Osteocyte (in vitro differentiated cells): ENCODE results near the gene RDX. TPM values are rescaled to one million over a fixed set of nuclear protein-coding genes. Genes with fewer than 3 reads are reported as not detected.

Experiments used
- DNase-seq: peaks from one replicate; pipeline ENCODE4 v3.0.0; 2021; ENCODE audit warnings: mixed read lengths; ENCODE audit not compliant: unreplicated experiment; ENCODE audit errors: extremely low spot score
- H3K27ac Mint-ChIP-seq: one replicate; pipeline ENCODE4 v1.8.0; 2021; ENCODE audit warnings: mild to moderate bottlenecking, mixed read lengths; ENCODE audit not compliant: unreplicated experiment
- H3K27me3 Mint-ChIP-seq: one replicate; pipeline ENCODE4 v1.8.0; 2021; ENCODE audit warnings: mixed read lengths; ENCODE audit not compliant: unreplicated experiment
- H3K36me3 Mint-ChIP-seq: one replicate; pipeline ENCODE4 v1.8.0; 2021; ENCODE audit warnings: mixed read lengths; ENCODE audit not compliant: unreplicated experiment
- H3K4me1 Mint-ChIP-seq: one replicate; pipeline ENCODE4 v1.8.0; 2021; ENCODE audit warnings: mixed read lengths; ENCODE audit not compliant: unreplicated experiment
- H3K4me3 Mint-ChIP-seq: one replicate; pipeline ENCODE4 v1.8.0; 2021; ENCODE audit warnings: mild to moderate bottlenecking, moderate library complexity, mixed read lengths; ENCODE audit not compliant: unreplicated experiment
- H3K9me3 Mint-ChIP-seq: one replicate; pipeline ENCODE4 v1.8.0; 2021; ENCODE audit warnings: mixed read lengths; ENCODE audit not compliant: unreplicated experiment
- total RNA-seq: library from RNA; stranded (reverse); gene quantifications from 2 replicates; pipeline ENCODE4 v1.2.1, GENCODE V29; 2021
- TF ChIP-seq, protein P1 (sequence below): fragments of 200-600 bp; sonication (generic); IDR thresholded peaks from 2 replicates; pipeline ENCODE4 v1.5.0; 2021; ENCODE audit warnings: antibody characterized with exemption, mild to moderate bottlenecking, moderate library complexity

Gene RDX
- total RNA-seq, 1 donor from 2014 or later: 163 TPM

DNA sequence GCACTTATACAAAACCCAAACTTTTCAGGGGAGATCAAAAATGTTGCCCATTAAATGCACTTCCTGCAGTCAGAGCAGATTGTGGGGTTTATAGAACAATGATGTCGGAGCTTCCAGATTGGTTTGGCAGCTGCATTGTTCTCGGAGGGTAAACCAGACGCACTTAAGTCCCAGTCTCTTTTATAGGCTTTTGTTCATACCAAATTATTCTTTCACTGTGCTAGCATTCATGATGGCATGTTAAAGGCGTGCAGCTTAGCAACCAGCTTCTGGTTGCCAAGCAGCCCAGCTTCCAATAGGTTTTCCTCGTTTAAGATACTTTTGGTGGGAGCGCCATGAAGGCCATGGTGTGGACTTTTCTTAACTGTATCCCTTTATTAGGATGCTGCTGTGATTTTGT lies 162.3 kb downstream of the RDX start:
- Mint-ChIP-seq H3K4me1 (peaks cover 4% of the 10 kb centered on the region), H3K9me3 (no peaks in the 10 kb centered on the region), H3K4me3 (no peak overlapping the region), H3K27me3 (no peaks in the 10 kb centered on the region), H3K36me3 (peaks cover 7% of the 10 kb centered on the region), H3K27ac (no peak overlapping the region)
- TF ChIP-seq, protein P1, sequence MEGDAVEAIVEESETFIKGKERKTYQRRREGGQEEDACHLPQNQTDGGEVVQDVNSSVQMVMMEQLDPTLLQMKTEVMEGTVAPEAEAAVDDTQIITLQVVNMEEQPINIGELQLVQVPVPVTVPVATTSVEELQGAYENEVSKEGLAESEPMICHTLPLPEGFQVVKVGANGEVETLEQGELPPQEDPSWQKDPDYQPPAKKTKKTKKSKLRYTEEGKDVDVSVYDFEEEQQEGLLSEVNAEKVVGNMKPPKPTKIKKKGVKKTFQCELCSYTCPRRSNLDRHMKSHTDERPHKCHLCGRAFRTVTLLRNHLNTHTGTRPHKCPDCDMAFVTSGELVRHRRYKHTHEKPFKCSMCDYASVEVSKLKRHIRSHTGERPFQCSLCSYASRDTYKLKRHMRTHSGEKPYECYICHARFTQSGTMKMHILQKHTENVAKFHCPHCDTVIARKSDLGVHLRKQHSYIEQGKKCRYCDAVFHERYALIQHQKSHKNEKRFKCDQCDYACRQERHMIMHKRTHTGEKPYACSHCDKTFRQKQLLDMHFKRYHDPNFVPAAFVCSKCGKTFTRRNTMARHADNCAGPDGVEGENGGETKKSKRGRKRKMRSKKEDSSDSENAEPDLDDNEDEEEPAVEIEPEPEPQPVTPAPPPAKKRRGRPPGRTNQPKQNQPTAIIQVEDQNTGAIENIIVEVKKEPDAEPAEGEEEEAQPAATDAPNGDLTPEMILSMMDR: no peak
- DNase-seq: no peak

DNA sequence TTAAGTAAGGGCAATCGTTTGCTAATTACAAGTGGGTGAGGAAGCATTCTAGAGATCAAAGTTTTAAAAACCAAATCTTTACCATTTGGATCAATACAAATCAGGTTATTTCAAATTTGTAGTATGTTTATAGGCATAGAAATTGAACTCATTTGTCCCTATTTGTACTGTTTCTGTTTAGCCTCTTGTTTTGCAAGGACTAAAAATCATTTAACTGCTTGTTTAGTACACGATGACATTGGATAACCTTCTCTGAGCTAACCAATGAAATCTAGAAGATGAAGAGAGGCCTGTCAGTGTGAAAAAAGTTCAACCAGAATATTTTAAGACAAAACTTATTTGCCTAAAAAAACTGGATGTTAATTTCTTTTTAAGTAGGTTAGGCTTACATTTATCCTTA lies 163.3 kb downstream of the RDX start:
- DNase-seq: no peak

DNA sequence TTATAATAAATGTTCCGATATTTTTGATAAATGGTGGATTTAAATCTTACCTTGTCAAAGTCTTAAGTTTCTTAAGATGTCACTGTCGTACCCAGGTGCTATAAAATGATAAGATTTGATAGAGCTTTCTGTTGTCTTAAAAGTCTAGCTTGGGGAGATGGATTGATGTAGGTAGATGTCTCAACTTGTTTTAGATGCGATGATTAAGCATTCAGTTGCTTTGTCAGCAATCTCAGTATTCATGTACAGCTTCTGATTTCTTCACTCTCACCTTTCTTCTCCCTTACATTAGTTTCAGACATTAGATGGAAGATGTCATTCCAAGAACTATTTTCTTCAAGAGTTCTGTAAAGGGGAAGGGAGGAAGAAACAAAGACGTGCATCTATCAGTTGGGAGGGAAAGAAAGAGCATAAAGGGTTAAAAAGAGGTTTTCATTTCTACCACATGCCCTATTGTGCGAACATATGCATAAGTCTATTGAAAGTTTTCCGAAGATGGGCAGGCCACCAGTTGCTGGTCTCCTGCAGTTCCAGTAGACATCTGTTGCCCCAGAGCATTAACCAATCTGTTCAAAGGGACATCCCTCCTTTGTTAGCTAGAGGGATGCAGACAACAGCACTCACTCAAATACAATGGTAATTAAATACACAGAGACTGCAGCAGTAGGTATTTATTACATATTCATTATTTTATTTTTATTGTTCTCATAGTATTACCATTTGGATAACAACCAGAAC lies 164.9 kb downstream of the RDX start:
- H3K36me3 Mint-ChIP-seq: peaks cover 7% of the 10 kb centered on the region
- H3K4me1 Mint-ChIP-seq: peaks cover 24% of the 10 kb centered on the region
- no peaks in the 10 kb centered on the region for H3K27me3 Mint-ChIP-seq
- DNase-seq: no peak
- no peak overlapping the region for H3K4me3 Mint-ChIP-seq
- H3K27ac Mint-ChIP-seq: no peak overlapping the region
- TF ChIP-seq, protein P1: no peak
- H3K9me3 Mint-ChIP-seq: no peaks in the 10 kb centered on the region

More for the DNA sequence above, 163.3 kb downstream of the RDX start:
- Mint-ChIP-seq H3K4me1 (peaks cover 12% of the 10 kb centered on the region), H3K4me3 (no peak overlapping the region), H3K9me3 (no peaks in the 10 kb centered on the region), H3K36me3 (peaks cover 7% of the 10 kb centered on the region), H3K27me3 (no peaks in the 10 kb centered on the region), H3K27ac (no peak overlapping the region)
- TF ChIP-seq, protein P1: no peak

GRCh38 chr11:110130642-110131238 lies 165.7 kb downstream of the RDX start:
- H3K27ac Mint-ChIP-seq: no peak overlapping the region
- H3K36me3 Mint-ChIP-seq: peaks cover 4% of the 10 kb centered on the region
- H3K4me3 Mint-ChIP-seq: no peak overlapping the region
- DNase-seq: no peak
- no peaks in the 10 kb centered on the region for H3K27me3 Mint-ChIP-seq
- H3K9me3 Mint-ChIP-seq: no peaks in the 10 kb centered on the region
- peaks cover 26% of the 10 kb centered on the region for H3K4me1 Mint-ChIP-seq
- TF ChIP-seq, protein P1: no peak

GRCh38 chr11:110128161-110128560 lies 168.3 kb downstream of the RDX start:
- Mint-ChIP-seq H3K9me3 (peaks cover 8% of the 10 kb centered on the region), H3K4me3 (peak overlapping the region; percentile 23), H3K27ac (peak overlapping the region; percentile 79), H3K4me1 (peaks cover 40% of the 10 kb centered on the region), H3K27me3 (no peaks in the 10 kb centered on the region), H3K36me3 (peaks cover 6% of the 10 kb centered on the region)
- no peak for DNase-seq
- TF ChIP-seq, protein P1: no peak
